Pulmonary artery endothelial cell (primary cell): Measurements from ENCODE around the gene FBXW5. TPM values are rescaled to one million over a fixed set of nuclear protein-coding genes. Genes with fewer than 3 reads are reported as not detected.

Source experiments
- DNase-seq: peaks from one replicate; pipeline ENCODE4 v3.0.0-alpha.2; 2011; ENCODE audit warnings: low read depth, low spot score
- total RNA-seq: library from RNA; depleted of rRNA; stranded (reverse); fragments of >200 nt; gene quantifications from 2 replicates; pipeline ENCODE4 v1.2.3, GENCODE V29; 2014

Gene FBXW5
- total RNA-seq, 1 donor from 2014 or later: 171 TPM

- DNase-seq: no peak
These were observed 33.7 kb upstream of the FBXW5 start for GRCh38 chr9:136978073-136978864.

GRCh38 chr9:136977649-136978072 is 33.1 kb upstream of the FBXW5 start:
- no peak for DNase-seq

GRCh38 chr9:136977223-136977622 is 32.7 kb upstream of the FBXW5 start, which contains the start of gene PTGDS:
TSS of gene PTGDS (plus strand) at chr9:136977504. CDS start at chr9:136977579, 75 bp downstream.
- no peak for DNase-seq

- DNase-seq: no peak
These were observed 31.1 kb upstream of the FBXW5 start for GRCh38 chr9:136975644-136976043.

GRCh38 chr9:136974817-136975535 is 30.4 kb upstream of the FBXW5 start:
- DNase-seq: no peak

GRCh38 chr9:136973618-136974617 is 29.4 kb upstream of the FBXW5 start:
- DNase-seq: no peak

GRCh38 chr9:136972743-136973142 is 28.2 kb upstream of the FBXW5 start:
- DNase-seq: no peak

- no peak for DNase-seq
These were observed 27.8 kb upstream of the FBXW5 start for GRCh38 chr9:136972335-136972734.

- DNase-seq: no peak
These were observed 27.2 kb upstream of the FBXW5 start for GRCh38 chr9:136971746-136972145.

- DNase-seq: no peak
These were observed 25.8 kb upstream of the FBXW5 start for GRCh38 chr9:136970361-136970760.

- DNase-seq: no peak
These were observed 25.2 kb upstream of the FBXW5 start for GRCh38 chr9:136969774-136970173.

- DNase-seq: no peak
These were observed 24.6 kb upstream of the FBXW5 start for GRCh38 chr9:136969150-136969549.

- DNase-seq: no peak
These were observed 24.0 kb upstream of the FBXW5 start for GRCh38 chr9:136968333-136969127.

GRCh38 chr9:136965771-136966484 is 21.4 kb upstream of the FBXW5 start:
- no peak for DNase-seq

- DNase-seq: no peak
These were observed 20.4 kb upstream of the FBXW5 start for GRCh38 chr9:136964833-136965422.

GRCh38 chr9:136964171-136964689 is 19.7 kb upstream of the FBXW5 start:
- no peak for DNase-seq

GRCh38 chr9:136963751-136964150 is 19.2 kb upstream of the FBXW5 start:
- DNase-seq: no peak

- DNase-seq: no peak
These were observed 18.8 kb upstream of the FBXW5 start for GRCh38 chr9:136963341-136963740.

- DNase-seq: no peak
These were observed 18.2 kb upstream of the FBXW5 start for GRCh38 chr9:136962701-136963248.
